ENCODE data around the gene DPF3. TPM values are rescaled to one million over a fixed set of nuclear protein-coding genes. Genes with fewer than 3 reads are reported as not detected.

DPF3 gene
- total and polyA plus RNA-seq, 9 of the 15 experiments (the other 6 are each of a cell fraction or from before 2014, with no cell fraction given), result 0.21 to 4.9 (median 1.2) TPM

DNA sequence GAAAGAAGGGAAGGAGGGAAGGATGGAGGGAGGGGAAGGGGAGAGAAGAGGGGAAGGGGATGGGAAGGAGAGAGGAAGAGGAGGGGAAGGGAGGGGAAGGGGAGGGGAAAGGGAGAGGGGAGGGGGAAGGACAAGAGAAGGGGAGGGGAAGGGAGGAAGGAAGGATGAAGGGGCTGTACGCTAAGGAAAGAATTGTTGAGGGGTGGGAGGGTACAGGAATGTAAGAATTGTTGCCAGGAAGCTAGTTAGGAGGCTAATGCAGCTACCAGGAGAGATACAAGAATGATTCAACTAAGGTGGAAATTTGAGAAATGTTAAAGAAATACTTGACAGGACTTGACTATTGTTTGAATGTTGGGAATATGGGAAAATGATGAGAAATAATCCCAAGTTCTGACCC, 261.2 kb downstream of the DPF3 start:
- no CpG with 5 or more reads among the region's 1 CpG for WGBS (ENCODE audit: insufficient coverage, low coverage, missing lambda C conversion rate)
- Histone ChIP-seq H3K9ac (ENCODE audit: insufficient read depth in 1 of 2, low read depth in 2 of 2, low read length in 2 of 2) (no peak overlapping the region), H3K27ac (ENCODE audit: extremely low read depth, low read depth, low read length) (no peak overlapping the region), H3K27me3 (ENCODE audit: control insufficient read depth in 2 of 2, insufficient read depth in 2 of 2, low read length in 2 of 2) (no peaks in the 10 kb centered on the region), H3K9me1 (ENCODE audit: control insufficient read depth, insufficient read depth, low read length) (no peaks in the 10 kb centered on the region), H2AFZ (ENCODE audit: low read depth, low read length) (no peak overlapping the region), H3K36me3 (ENCODE audit: control insufficient read depth, insufficient read depth, low read length) (no peaks in the 10 kb centered on the region), H3K79me2 (ENCODE audit: control insufficient read depth, insufficient read depth, low read length) (no peaks in the 10 kb centered on the region), H3K9me3 (replicated peaks; ENCODE audit: control insufficient read depth, insufficient read depth, low read depth, low read length) (no peaks in the 10 kb centered on the region), H3K4me1 (replicated peaks in 1 of 2; ENCODE audit: control insufficient read depth in 2 of 2, insufficient read depth in 2 of 2, low read length in 2 of 2) (no peaks in the 10 kb centered on the region), H3K4me3 (no peak overlapping the region), H3K4me2 (ENCODE audit: insufficient read depth, low read length) (no peak overlapping the region), H4K20me1 (replicated peaks; ENCODE audit: control insufficient read depth, insufficient read depth, low read length) (no peaks in the 10 kb centered on the region)
- FAIRE-seq, result no peak
- no peak for DNase-seq (ENCODE audit: extremely low read depth in 1 of 4, low spot score in 3 of 4)
- ChIA-PET POLR2A (no interaction called here), CTCF (ENCODE audit: low intra/inter-chr PET ratio) (no interaction called here)
- intact Hi-C loops (cut with micrococcal nuclease), result no loop called here
- in situ Hi-C loops (cut with MboI), result no loop called here
- TF ChIP-seq, protein P1, sequence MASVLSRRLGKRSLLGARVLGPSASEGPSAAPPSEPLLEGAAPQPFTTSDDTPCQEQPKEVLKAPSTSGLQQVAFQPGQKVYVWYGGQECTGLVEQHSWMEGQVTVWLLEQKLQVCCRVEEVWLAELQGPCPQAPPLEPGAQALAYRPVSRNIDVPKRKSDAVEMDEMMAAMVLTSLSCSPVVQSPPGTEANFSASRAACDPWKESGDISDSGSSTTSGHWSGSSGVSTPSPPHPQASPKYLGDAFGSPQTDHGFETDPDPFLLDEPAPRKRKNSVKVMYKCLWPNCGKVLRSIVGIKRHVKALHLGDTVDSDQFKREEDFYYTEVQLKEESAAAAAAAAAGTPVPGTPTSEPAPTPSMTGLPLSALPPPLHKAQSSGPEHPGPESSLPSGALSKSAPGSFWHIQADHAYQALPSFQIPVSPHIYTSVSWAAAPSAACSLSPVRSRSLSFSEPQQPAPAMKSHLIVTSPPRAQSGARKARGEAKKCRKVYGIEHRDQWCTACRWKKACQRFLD (CRISPR knock-in tag; IDR thresholded peaks at IDR 0.05), result no peak
- no peak for TF ChIP-seq L3MBTL2 (IDR thresholded peaks at IDR 0.05)
- TF ChIP-seq, protein P2, sequence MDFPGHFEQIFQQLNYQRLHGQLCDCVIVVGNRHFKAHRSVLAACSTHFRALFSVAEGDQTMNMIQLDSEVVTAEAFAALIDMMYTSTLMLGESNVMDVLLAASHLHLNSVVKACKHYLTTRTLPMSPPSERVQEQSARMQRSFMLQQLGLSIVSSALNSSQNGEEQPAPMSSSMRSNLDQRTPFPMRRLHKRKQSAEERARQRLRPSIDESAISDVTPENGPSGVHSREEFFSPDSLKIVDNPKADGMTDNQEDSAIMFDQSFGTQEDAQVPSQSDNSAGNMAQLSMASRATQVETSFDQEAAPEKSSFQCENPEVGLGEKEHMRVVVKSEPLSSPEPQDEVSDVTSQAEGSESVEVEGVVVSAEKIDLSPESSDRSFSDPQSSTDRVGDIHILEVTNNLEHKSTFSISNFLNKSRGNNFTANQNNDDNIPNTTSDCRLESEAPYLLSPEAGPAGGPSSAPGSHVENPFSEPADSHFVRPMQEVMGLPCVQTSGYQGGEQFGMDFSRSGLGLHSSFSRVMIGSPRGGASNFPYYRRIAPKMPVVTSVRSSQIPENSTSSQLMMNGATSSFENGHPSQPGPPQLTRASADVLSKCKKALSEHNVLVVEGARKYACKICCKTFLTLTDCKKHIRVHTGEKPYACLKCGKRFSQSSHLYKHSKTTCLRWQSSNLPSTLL (IDR thresholded peaks at IDR 0.05), result no peak
- TF ChIP-seq RCOR1 (IDR thresholded peaks at IDR 0.05; ENCODE audit: borderline replicate concordance in 1 of 2, low read depth in 2 of 2, low read length in 2 of 2), result no peak
- no TSS peak for BruUV-seq (replicated peaks)
- no peak for ATAC-seq

All from K562 (cell line).